A549 (cell line): Measurements from ENCODE around the gene PIGV. TPM values are rescaled to one million over a fixed set of nuclear protein-coding genes. Genes with fewer than 3 reads are reported as not detected.

Source experiments
- ATAC-seq, 2 experiments: fragments of 200-7000 bp in 1 of 2; fragments of >200 bp in 1 of 2; cut with Nextera tagmentation in 1 of 2; cut with Tn5 transposase in 1 of 2; 3 replicates each; pipeline versions ENCODE4 v1.8.0 to v1.9.1; 2018 to 2020; ENCODE audit warnings: mild to moderate bottlenecking in 1 of 2, moderate library complexity in 1 of 2
- CTCF ChIA-PET: fragments of 300-600 bp; sonication (Branson Sonifier 250); formaldehyde crosslinking; extraction: SDS; loops from one replicate; lab custom pipeline; 2021; ENCODE audit warnings: antibody characterized with exemption, inconsistent platforms; lab: Yijun Ruan, JAX
- POLR2A ChIA-PET: fragments of 350-600 bp; formaldehyde crosslinking; extraction: SDS; loops from one replicate; lab custom pipeline; 2021; ENCODE audit warnings: antibody characterized with exemption, inconsistent platforms; lab: Yijun Ruan, JAX
- DNase-seq, 2 experiments: peaks; one replicate each; pipeline versions ENCODE4 v3.0.0 to v3.0.0-alpha.2; 2011 to 2016; ENCODE audit warnings: low read depth in 1 of 2, low spot score in 1 of 2
- FAIRE-seq: peaks from 2 replicates; lab custom pipeline; 2011; peaks lifted over from hg19 to GRCh38; lab: Jason Lieb, UNC
- H3K27ac ChIP-seq, 2 experiments: fragments of >200 bp; sonication (Bioruptor Twin); formaldehyde crosslinking; 3 replicates each; pipeline ENCODE4 v1.5.1; 2016 to 2017
- H3K4me1 ChIP-seq: fragments of >200 bp; sonication (Bioruptor Twin); formaldehyde crosslinking; 3 replicates; pipeline ENCODE4 v1.6.1; 2016
- H3K4me2 ChIP-seq: fragments of >200 bp; sonication (Bioruptor Twin); formaldehyde crosslinking; 3 replicates; pipeline ENCODE4 v1.6.1; 2016
- H3K4me3 ChIP-seq: fragments of >200 bp; sonication (Bioruptor Twin); formaldehyde crosslinking; 3 replicates; pipeline ENCODE4 v1.5.1; 2016
- H3K9me3 ChIP-seq: fragments of >200 bp; sonication (Bioruptor Twin); formaldehyde crosslinking; 3 replicates; pipeline ENCODE4 v1.6.1; 2016
- BCL3 ChIP-seq: fragments of >200 bp; sonication (Bioruptor Twin); formaldehyde crosslinking; IDR thresholded peaks from 3 replicates; pipeline ENCODE4 v1.6.1; 2016
- CBX8 ChIP-seq: fragments of 200-600 bp; sonication (generic); IDR thresholded peaks from 2 replicates; pipeline ENCODE4 v1.6.1; 2016
- CEBPB ChIP-seq, 2 experiments: fragments of >200 bp in 1 of 2; sonication (Bioruptor Twin) in 1 of 2; formaldehyde crosslinking in 1 of 2; IDR thresholded peaks; 2 replicates each; pipeline ENCODE4 v1.6.1; 2012 to 2016
- CTCF ChIP-seq: fragments of >200 bp; sonication (Bioruptor Twin); formaldehyde crosslinking; IDR thresholded peaks from 3 replicates; pipeline ENCODE4 v1.5.1; 2016
- EP300 ChIP-seq, 2 experiments: fragments of >200 bp; sonication (Bioruptor Twin); formaldehyde crosslinking; IDR thresholded peaks; 2 replicates in 1 of 2; 3 replicates in 1 of 2; pipeline ENCODE4 v1.6.1; 2016 to 2017
- ESRRA ChIP-seq: fragments of 150-350 bp; IDR thresholded peaks from 2 replicates; pipeline ENCODE4 v1.6.1; 2014; ENCODE audit warnings: mild to moderate bottlenecking, low read length, borderline replicate concordance
- FOSL2 ChIP-seq, 2 experiments: fragments of 450-650 bp in 1 of 2; fragments of >200 bp in 1 of 2; sonication (Bioruptor Twin) in 1 of 2; formaldehyde crosslinking; IDR thresholded peaks; 2 replicates each; pipeline versions ENCODE4 v1.5.0 to v1.6.1; 2016 to 2020; ENCODE audit warnings: mild to moderate bottlenecking in 1 of 2, moderate library complexity in 1 of 2
- HES2 ChIP-seq: fragments of >200 bp; sonication (Bioruptor Twin); formaldehyde crosslinking; IDR thresholded peaks from 2 replicates; pipeline ENCODE4 v1.6.1; 2016
- HOXA7 ChIP-seq: fragments of 250-450 bp; sonication (Bioruptor Pico); IDR thresholded peaks from 2 replicates; pipeline ENCODE4 v1.5.0; 2020; ENCODE audit warnings: mild to moderate bottlenecking, moderate library complexity
- HOXB13 ChIP-seq: fragments of 250-450 bp; sonication (Bioruptor Pico); IDR thresholded peaks from 2 replicates; pipeline ENCODE4 v1.5.0; 2020; ENCODE audit warnings: low read depth, mild to moderate bottlenecking, moderate library complexity
- MAX ChIP-seq: IDR thresholded peaks from 2 replicates; pipeline ENCODE4 v1.6.1; 2012
- RAD21 ChIP-seq, 2 experiments: fragments of >200 bp in 1 of 2; sonication (Bioruptor Twin) in 1 of 2; formaldehyde crosslinking in 1 of 2; IDR thresholded peaks in 1 of 2; conservative IDR thresholded peaks in 1 of 2; 2 replicates in 1 of 2; 3 replicates in 1 of 2; pipeline ENCODE4 v1.6.1; 2012 to 2018; ENCODE audit warnings: inconsistent platforms in 1 of 2
- RARB ChIP-seq: fragments of 250-450 bp; sonication (Bioruptor Pico); IDR thresholded peaks from 2 replicates; pipeline ENCODE4 v1.8.0; 2021; ENCODE audit warnings: mild to moderate bottlenecking, moderate library complexity
- RFX5 ChIP-seq: fragments of 450-650 bp; IDR thresholded peaks from 2 replicates; pipeline ENCODE4 v1.7.1; 2014; ENCODE audit warnings: antibody characterized with exemption, mild to moderate bottlenecking, moderate library complexity
- SMC3 ChIP-seq: fragments of >200 bp; sonication (Bioruptor Twin); formaldehyde crosslinking; IDR thresholded peaks from 3 replicates; pipeline ENCODE4 v1.6.1; 2018; ENCODE audit warnings: inconsistent platforms
- ZSCAN20 ChIP-seq: fragments of 250-450 bp; sonication (Bioruptor Pico); IDR thresholded peaks from 2 replicates; pipeline ENCODE4 v1.8.0; 2022; ENCODE audit warnings: mild to moderate bottlenecking, moderate library complexity
- WGBS: methylation state at CpG from one replicate; pipeline ENCODE4 v1.1.6; 2017; ENCODE audit errors: missing lambda C conversion rate; 5-methylcytosine and 5-hydroxymethylcytosine counted together
- polyA plus RNA-seq, 4 experiments: library from polyadenylated mRNA; depleted of rRNA in 3 of 4; stranded (reverse); fragments of >200 nt; fragmentation: RNase III in 1 of 4; extraction: RNeasy Plus Mini Kit Qiagen cat#74134 plus additional on column Dnase treatment in 1 of 4; gene quantifications; 2 replicates in 3 of 4; 3 replicates in 1 of 4; pipeline ENCODE4 v1.2.3, GENCODE V29; 2011 to 2017

The PIGV gene
- polyA plus RNA-seq, 2 of the 4 experiments (the other 2 are of a cell fraction) = 7.0 to 16.2 TPM

GRCh38 chr1:26788515-26788785 is 700 bp downstream of the PIGV start:
- ATAC-seq = no peak; a peak in 1 of 6 replicates
- no peak for FAIRE-seq
- peak overlapping the region; percentile 68 for H3K4me3 ChIP-seq

GRCh38 chr1:26788836-26789611 is 1.3 kb downstream of the PIGV start:
- ChIA-PET CTCF (interaction anchor here (0.6 to 6.2 kb wide), 57 partner anchors 8 to 289 kb away, joined by 3 to 215 read pairs (median 5); no protein-coding TSS in a partner anchor), POLR2A (interaction anchor here (0.8 to 3.8 kb wide), 10 partner anchors 11 to 317 kb away, joined by 3 to 28 read pairs (median 4); partner anchors contain the start of gene HMGN2)
- Histone ChIP-seq H3K4me1 (peaks cover 32% of the 10 kb centered on the region), H3K4me3 (peak overlapping the region; percentile 68), H3K27ac (peak overlapping the region; percentile 84 to 100), H3K4me2 (peak overlapping the region; percentile 98), H3K9me3 (no peaks in the 10 kb centered on the region)
- FAIRE-seq = no peak
- WGBS = 4% methylated on average over 19 of the region's 19 CpGs
- ATAC-seq = peak; percentile 58 to 61
- peak; percentile 56; the same call in 1 of the 2 replicates for TF ChIP-seq MAX
- peak; percentile 95 to 96 for TF ChIP-seq RAD21 (conservative IDR thresholded peaks at IDR 0.05 in 1 of 2, IDR thresholded peaks at IDR 0.05 in 1 of 2)
- no peak for TF ChIP-seq CBX8
- no peak for TF ChIP-seq RARB (CRISPR knock-in tag)
- TF ChIP-seq CEBPB (IDR thresholded peaks at IDR 0.05) = 0 out of 4 replicates have a peak, but pooled peaks of 1 of the 2 experiments have one; percentile 2
- no peak for TF ChIP-seq HOXA7 (CRISPR knock-in tag)
- peak; percentile 93 for TF ChIP-seq SMC3
- no peak for TF ChIP-seq EP300 (IDR thresholded peaks at IDR 0.05)
- TF ChIP-seq ESRRA = no peak
- TF ChIP-seq RFX5 = no peak
- peak; percentile 87 for TF ChIP-seq CTCF
- DNase-seq = peak; percentile 72 to 78

More at GRCh38 chr1:26788515-26788785, 700 bp downstream of the PIGV start:
- TF ChIP-seq FOSL2 (IDR thresholded peaks at IDR 0.05) (no peak), FOSL2 (CRISPR knock-in tag; IDR thresholded peaks at IDR 0.05) (no peak), HES2 (no peak), BCL3 (no peak), HOXB13 (CRISPR knock-in tag) (no peak)
- TF ChIP-seq, all 56 proteins: peak for 0
- CTCF ChIA-PET = interaction anchor here (0.6 to 6.2 kb wide), 54 partner anchors 7 to 288 kb away, joined by 3 to 215 read pairs (median 5); no protein-coding TSS in a partner anchor
- H3K27ac ChIP-seq = peak overlapping the region; percentile 84 to 100
- H3K4me1 ChIP-seq = peaks cover 38% of the 10 kb centered on the region
- no peak for DNase-seq
- POLR2A ChIA-PET = interaction anchor here (1.0 to 3.8 kb wide), 8 partner anchors 91 to 316 kb away, joined by 3 to 28 read pairs (median 5); partner anchors contain the start of gene HMGN2
- H3K4me2 ChIP-seq = peak overlapping the region; percentile 98
- WGBS = 24% methylated on average over 8 of the region's 10 CpGs
- H3K9me3 ChIP-seq = no peaks in the 10 kb centered on the region

- DNase-seq (no peak), FAIRE-seq (no peak), ATAC-seq (no peak)
- POLR2A ChIA-PET = interaction anchor here (0.8 to 3.8 kb wide), 5 partner anchors 10 to 185 kb away, joined by 4 to 28 read pairs (median 5); no protein-coding TSS in a partner anchor
- peak overlapping the region; percentile 98; the same call in 1 of the 3 replicates for H3K4me2 ChIP-seq
- TF ChIP-seq ZSCAN20 (CRISPR knock-in tag) = no peak
- no peaks in the 10 kb centered on the region for H3K9me3 ChIP-seq
- H3K4me3 ChIP-seq = no peak overlapping the region
- H3K4me1 ChIP-seq = peaks cover 27% of the 10 kb centered on the region
- WGBS = 64% methylated on average over 3 of the region's 3 CpGs
- H3K27ac ChIP-seq = peak overlapping the region in 1 of 2 experiments; percentile 100; a peak in 2 of 6 replicates
- CTCF ChIA-PET = interaction anchor here (0.6 to 6.2 kb wide), 28 partner anchors 8 to 289 kb away, joined by 3 to 215 read pairs (median 7); no protein-coding TSS in a partner anchor
These were observed 1.8 kb downstream of the PIGV start for GRCh38 chr1:26789612-26789865.
